Mucosa of descending colon (tissue), 3 donors: ENCODE results near the gene SLC35F4. TPM values are rescaled to one million over a fixed set of nuclear protein-coding genes. Genes with fewer than 3 reads are reported as not detected.

Source experiments
- ATAC-seq: fragments of 200-7000 bp; cut with Tn5 transposase; one replicate; pipeline ENCODE4 v1.9.1; 2020; ENCODE audit warnings: mild to moderate bottlenecking, moderate library complexity
- DNase-seq, 3 donors: peaks; one replicate each; pipeline ENCODE4 v3.0.0-alpha.2; 2020
- H3K36me3 ChIP-seq: fragments of 200-600 bp; one replicate; pipeline ENCODE4 v1.8.0; 2021; ENCODE audit warnings: low read depth, mild to moderate bottlenecking
- H3K4me1 ChIP-seq: fragments of 200-600 bp; one replicate; pipeline ENCODE4 v1.8.0; 2021; ENCODE audit warnings: low read depth, mild to moderate bottlenecking
- H3K4me3 ChIP-seq: fragments of 200-600 bp; one replicate; pipeline ENCODE4 v1.8.0; 2021; ENCODE audit warnings: mild to moderate bottlenecking
- H3K9me3 ChIP-seq: fragments of 200-600 bp; one replicate; pipeline ENCODE4 v1.8.0; 2021; ENCODE audit warnings: mild to moderate bottlenecking
- CTCF ChIP-seq: fragments of 200-600 bp; IDR thresholded peaks from one replicate; pipeline ENCODE4 v1.8.0; 2022; ENCODE audit warnings: antibody characterized with exemption, mild to moderate bottlenecking
- intact Hi-C, 2 donors: fragments of 100-400 bp; cut with DNase I in 1 of 2; cut with micrococcal nuclease in 1 of 2; formaldehyde crosslinking; loops; one replicate each; pipeline versions ENCODE4 v1.11.0 to v1.11.1; 2022; cut with DNase I, micrococcal nuclease
- total RNA-seq, 3 donors: library from RNA; stranded (reverse); fragmentation: NEBNext Ultra II Directional in 2 of 3; extraction: Animal tissue kit (Norgen Biotek cat#: 25700) in 2 of 3; gene quantifications; one replicate each; pipeline versions ENCODE4 v1.2.1 to v1.2.4, GENCODE V29; 2021 to 2023
- donor health status: DM: no; HTN: no; CAD: no; lungs with moderate emphysema.
- donor health status: DM: no; HTN: no; CAD: no.
- donor health status: DM: no; HTN: yes; CAD: no.

SLC35F4 gene
- total RNA-seq, 3 donors from 2014 or later: not detected

- no peak for TF ChIP-seq CTCF
- Histone ChIP-seq H3K9me3 (peaks cover 5% of the 10 kb centered on the region), H3K4me3 (no peak overlapping the region), H3K36me3 (no peaks in the 10 kb centered on the region), H3K4me1 (no peaks in the 10 kb centered on the region)
- intact Hi-C loops: no loop called here
- ATAC-seq: no peak
- DNase-seq: no peak
These were observed 318.8 kb downstream of the SLC35F4 start for GRCh38 chr14:57547131-57547530.

GRCh38 chr14:57533214-57533613 is 332.7 kb downstream of the SLC35F4 start:
- Histone ChIP-seq H3K36me3 (no peaks in the 10 kb centered on the region), H3K9me3 (no peaks in the 10 kb centered on the region), H3K4me1 (no peaks in the 10 kb centered on the region), H3K4me3 (no peak overlapping the region)
- intact Hi-C loops: no loop called here
- no peak for ATAC-seq
- no peak for TF ChIP-seq CTCF
- DNase-seq: peak in 1 of 3 donors; percentile 2

- H3K36me3 ChIP-seq: no peaks in the 10 kb centered on the region
- H3K9me3 ChIP-seq: no peaks in the 10 kb centered on the region
- no peak for TF ChIP-seq CTCF
- intact Hi-C loops: no loop called here
- H3K4me3 ChIP-seq: no peak overlapping the region
- no peak for DNase-seq
- H3K4me1 ChIP-seq: no peaks in the 10 kb centered on the region
- no peak for ATAC-seq
These were observed 335.3 kb downstream of the SLC35F4 start for GRCh38 chr14:57530571-57530970.

GRCh38 chr14:57526942-57527341 is 338.9 kb downstream of the SLC35F4 start:
- no peak for ATAC-seq

GRCh38 chr14:57519043-57519442 is 346.8 kb downstream of the SLC35F4 start:
- TF ChIP-seq CTCF: no peak
- no peaks in the 10 kb centered on the region for H3K36me3 ChIP-seq

More at GRCh38 chr14:57526942-57527341, 338.9 kb downstream of the SLC35F4 start:
- no peak for TF ChIP-seq CTCF
- H3K4me3 ChIP-seq: no peak overlapping the region
- no peak for DNase-seq
- H3K36me3 ChIP-seq: no peaks in the 10 kb centered on the region
- no peaks in the 10 kb centered on the region for H3K4me1 ChIP-seq
- intact Hi-C loops: no loop called here
- H3K9me3 ChIP-seq: no peaks in the 10 kb centered on the region

More at GRCh38 chr14:57519043-57519442, 346.8 kb downstream of the SLC35F4 start:
- intact Hi-C loops: no loop called here
- DNase-seq (no peak), ATAC-seq (no peak)
- H3K9me3 ChIP-seq: peaks cover 7% of the 10 kb centered on the region
- H3K4me1 ChIP-seq: no peaks in the 10 kb centered on the region
- no peak overlapping the region for H3K4me3 ChIP-seq
